ENCODE data around the gene AGMO. TPM values are rescaled to one million over a fixed set of nuclear protein-coding genes. Genes with fewer than 3 reads are reported as not detected.

AGMO gene
- polyA plus RNA-seq, 1 donor from 2014 or later: not detected

GRCh38 chr7:15378494-15379145 lies 183.2 kb downstream of the AGMO start:
- no peak overlapping the region for H3K4me3 ChIP-seq (ENCODE audit: low read length)
- no peaks in the 10 kb centered on the region for H3K27me3 ChIP-seq (ENCODE audit: insufficient read depth, low read depth, low read length)
- no peak overlapping the region for H3K27ac ChIP-seq (ENCODE audit: low read length)
- no peaks in the 10 kb centered on the region for H4K20me1 ChIP-seq (ENCODE audit: insufficient read depth)
- no peaks in the 10 kb centered on the region for H3K9me3 ChIP-seq (ENCODE audit: low read length)
- no peak for TF ChIP-seq EZH2 (IDR thresholded peaks at IDR 0.05; ENCODE audit: borderline replicate concordance, insufficient read depth, low read length, poor library complexity, severe bottlenecking)
- TF ChIP-seq TAF1 (IDR thresholded peaks at IDR 0.05; ENCODE audit: low read depth): no peak
- no peak for TF ChIP-seq REST (IDR thresholded peaks at IDR 0.05; ENCODE audit: borderline replicate concordance)
- TF ChIP-seq RAD21 (conservative IDR thresholded peaks at IDR 0.05): no peak
- TF ChIP-seq SMC3 (conservative IDR thresholded peaks at IDR 0.05; ENCODE audit: poor library complexity): no peak
- no peak for TF ChIP-seq EP300 (conservative IDR thresholded peaks at IDR 0.05; ENCODE audit: poor library complexity, severe bottlenecking)
- TF ChIP-seq MXI1 (conservative IDR thresholded peaks at IDR 0.05; ENCODE audit: poor library complexity, severe bottlenecking): no peak
- TF ChIP-seq, protein P1, sequence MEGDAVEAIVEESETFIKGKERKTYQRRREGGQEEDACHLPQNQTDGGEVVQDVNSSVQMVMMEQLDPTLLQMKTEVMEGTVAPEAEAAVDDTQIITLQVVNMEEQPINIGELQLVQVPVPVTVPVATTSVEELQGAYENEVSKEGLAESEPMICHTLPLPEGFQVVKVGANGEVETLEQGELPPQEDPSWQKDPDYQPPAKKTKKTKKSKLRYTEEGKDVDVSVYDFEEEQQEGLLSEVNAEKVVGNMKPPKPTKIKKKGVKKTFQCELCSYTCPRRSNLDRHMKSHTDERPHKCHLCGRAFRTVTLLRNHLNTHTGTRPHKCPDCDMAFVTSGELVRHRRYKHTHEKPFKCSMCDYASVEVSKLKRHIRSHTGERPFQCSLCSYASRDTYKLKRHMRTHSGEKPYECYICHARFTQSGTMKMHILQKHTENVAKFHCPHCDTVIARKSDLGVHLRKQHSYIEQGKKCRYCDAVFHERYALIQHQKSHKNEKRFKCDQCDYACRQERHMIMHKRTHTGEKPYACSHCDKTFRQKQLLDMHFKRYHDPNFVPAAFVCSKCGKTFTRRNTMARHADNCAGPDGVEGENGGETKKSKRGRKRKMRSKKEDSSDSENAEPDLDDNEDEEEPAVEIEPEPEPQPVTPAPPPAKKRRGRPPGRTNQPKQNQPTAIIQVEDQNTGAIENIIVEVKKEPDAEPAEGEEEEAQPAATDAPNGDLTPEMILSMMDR (IDR thresholded peaks at IDR 0.05; ENCODE audit: poor library complexity, severe bottlenecking): no peak
- no peak for TF ChIP-seq POLR2AphosphoS5 (IDR thresholded peaks at IDR 0.05)
- H3F3A ChIP-seq (ENCODE audit: insufficient read depth, low read length, poor library complexity, severe bottlenecking): no peaks in the 10 kb centered on the region
- H3K36me3 ChIP-seq (ENCODE audit: insufficient read depth, low read length): no peaks in the 10 kb centered on the region
- H3K9ac ChIP-seq (ENCODE audit: low read length): no peak overlapping the region
- no peak overlapping the region for H3K4me2 ChIP-seq (ENCODE audit: low read length)
- no peaks in the 10 kb centered on the region for H3K9me2 ChIP-seq (ENCODE audit: insufficient read depth, low read length)
- no peak overlapping the region for H2AFZ ChIP-seq (ENCODE audit: low read depth, low read length)
- no peaks in the 10 kb centered on the region for H3K79me2 ChIP-seq (replicated peaks; ENCODE audit: insufficient read depth, low read length)

GRCh38 chr7:15376600-15376999 lies 185.2 kb downstream of the AGMO start:
- Histone ChIP-seq H3K9me3 (ENCODE audit: low read length) (no peaks in the 10 kb centered on the region), H3K27ac (ENCODE audit: low read length) (no peak overlapping the region), H3F3A (ENCODE audit: insufficient read depth, low read length, poor library complexity, severe bottlenecking) (no peaks in the 10 kb centered on the region), H4K20me1 (ENCODE audit: insufficient read depth) (no peaks in the 10 kb centered on the region), H3K36me3 (ENCODE audit: insufficient read depth, low read length) (no peaks in the 10 kb centered on the region), H3K9ac (ENCODE audit: low read length) (no peak overlapping the region), H3K9me2 (ENCODE audit: insufficient read depth, low read length) (no peaks in the 10 kb centered on the region), H3K27me3 (ENCODE audit: insufficient read depth, low read depth, low read length) (no peaks in the 10 kb centered on the region), H3K4me2 (ENCODE audit: low read length) (no peak overlapping the region), H2AFZ (ENCODE audit: low read depth, low read length) (no peak overlapping the region), H3K4me3 (ENCODE audit: low read length) (no peak overlapping the region), H3K79me2 (replicated peaks; ENCODE audit: insufficient read depth, low read length) (no peaks in the 10 kb centered on the region)
- TF ChIP-seq POLR2AphosphoS5 (IDR thresholded peaks at IDR 0.05) (no peak), EP300 (conservative IDR thresholded peaks at IDR 0.05; ENCODE audit: poor library complexity, severe bottlenecking) (no peak), RAD21 (conservative IDR thresholded peaks at IDR 0.05) (no peak), EZH2 (IDR thresholded peaks at IDR 0.05; ENCODE audit: borderline replicate concordance, insufficient read depth, low read length, poor library complexity, severe bottlenecking) (no peak), TAF1 (IDR thresholded peaks at IDR 0.05; ENCODE audit: low read depth) (no peak), SMC3 (conservative IDR thresholded peaks at IDR 0.05; ENCODE audit: poor library complexity) (no peak)
- TF ChIP-seq, protein P1 (IDR thresholded peaks at IDR 0.05; ENCODE audit: poor library complexity, severe bottlenecking): no peak

Measured in neural cell (in vitro differentiated cells).